Activated CD4-positive, alpha-beta T cell treated with anti-CD3 and anti-CD28 coated beads, Interleukin-2, amount 50 U/mL, for 1 hour (primary cell): ENCODE results near the gene NDUFB4.
"Not testable (repeated sequence)": the region's sequence is repeated elsewhere in the genome, so short reads cannot be mapped to it uniquely, and the experiment has no call there.

ENCODE experiments used
- DNase-seq: peaks from one replicate; pipeline ENCODE4 v3.0.0-alpha.2; 2020

Gene NDUFB4

GRCh38 chr3:120572027-120572426 lies 24.1 kb upstream of the NDUFB4 start:
- no peak for DNase-seq

- no peak for DNase-seq
Observed at GRCh38 chr3:120587332-120587975, 8.7 kb upstream of the NDUFB4 start.

- no peak for DNase-seq
Observed at GRCh38 chr3:120595788-120596115, 384 bp upstream of the NDUFB4 start.

- no peak for DNase-seq
Observed at GRCh38 chr3:120596853-120597223, 702 bp downstream of the NDUFB4 start.

- no peak for DNase-seq
Observed at GRCh38 chr3:120597445-120598049, 1.4 kb downstream of the NDUFB4 start.

GRCh38 chr3:120599211-120599610 lies 3.1 kb downstream of the NDUFB4 start:
- DNase-seq = no peak

- no peak for DNase-seq
Observed at GRCh38 chr3:120601554-120601953, 5.4 kb downstream of the NDUFB4 start.

GRCh38 chr3:120602682-120603081 lies 6.5 kb downstream of the NDUFB4 start:
- DNase-seq = no peak

GRCh38 chr3:120604382-120604781 lies 8.2 kb downstream of the NDUFB4 start:
- DNase-seq = no peak

- no peak for DNase-seq
Observed at GRCh38 chr3:120604784-120605183, 8.6 kb downstream of the NDUFB4 start.

GRCh38 chr3:120608506-120608905 lies 12.4 kb downstream of the NDUFB4 start:
- no peak for DNase-seq

- no peak for DNase-seq
Observed at GRCh38 chr3:120614765-120615164, 18.6 kb downstream of the NDUFB4 start.

- no peak for DNase-seq
Observed at GRCh38 chr3:120615847-120616609, 19.9 kb downstream of the NDUFB4 start.

- not testable (repeated sequence) for DNase-seq
Observed at GRCh38 chr3:120616745-120617144, 20.6 kb downstream of the NDUFB4 start.

GRCh38 chr3:120622457-120622856 lies 26.3 kb downstream of the NDUFB4 start:
- DNase-seq = no peak

GRCh38 chr3:120622870-120623726 lies 27.0 kb downstream of the NDUFB4 start:
- DNase-seq = peak; percentile 2

GRCh38 chr3:120623727-120624093 lies 27.6 kb downstream of the NDUFB4 start:
- DNase-seq = no peak

- DNase-seq = no peak
Observed at GRCh38 chr3:120625159-120625586, 29.0 kb downstream of the NDUFB4 start.

- no peak for DNase-seq
Observed at GRCh38 chr3:120634539-120634938, 38.4 kb downstream of the NDUFB4 start.

GRCh38 chr3:120636795-120637401 lies 40.8 kb downstream of the NDUFB4 start:
- no peak for DNase-seq

GRCh38 chr3:120637851-120638559 lies 41.9 kb downstream of the NDUFB4 start:
- no peak for DNase-seq

GRCh38 chr3:120638820-120639219 lies 42.7 kb downstream of the NDUFB4 start:
- not testable (repeated sequence) for DNase-seq
